HepG2 (cell line): ENCODE measurements around the gene HDAC4. TPM values are rescaled to one million over a fixed set of nuclear protein-coding genes. Genes with fewer than 3 reads are reported as not detected.

Experiments
- NONO ChIP-seq, 2 experiments: fragments of 450-650 bp in 1 of 2; sonication (generic) in 1 of 2; formaldehyde crosslinking in 1 of 2; IDR thresholded peaks in 1 of 2; conservative IDR thresholded peaks in 1 of 2; 2 replicates each; pipeline versions ENCODE4 v1.6.1 to v1.8.0; 2017 to 2022; ENCODE audit warnings: mild to moderate bottlenecking in 1 of 2, missing genetic modification reagents in 1 of 2, moderate library complexity in 1 of 2
- POLR2AphosphoS2 ChIP-seq: IDR thresholded peaks from 2 replicates; pipeline ENCODE4 v1.6.1; 2011; ENCODE audit warnings: low read depth, low read length, improper control_type of control experiment
- RBM22 ChIP-seq: fragments of 200-400 bp; formaldehyde crosslinking; optimal IDR thresholded peaks from 2 replicates; pipeline ENCODE3; 2017; ENCODE audit warnings: mild to moderate bottlenecking, low read length, moderate library complexity
- UBTF ChIP-seq: sonication (generic); formaldehyde crosslinking; IDR thresholded peaks from 2 replicates; pipeline ENCODE4 v1.4.0; 2020; ENCODE audit warnings: mild to moderate bottlenecking, missing genetic modification reagents
- ZBTB44 ChIP-seq: sonication (generic); formaldehyde crosslinking; IDR thresholded peaks from 2 replicates; pipeline ENCODE4 v1.4.0; 2020; ENCODE audit warnings: missing genetic modification reagents
- polyA plus RNA-seq, 8 experiments: library from polyadenylated mRNA; depleted of rRNA in 3 of 8; stranded (reverse) in 7 of 8; unstranded in 1 of 8; fragments of >200 nt; fragmentation: Illumina TruSeq in 4 of 8; extraction: Trizol in 4 of 8; gene quantifications; 2 replicates each; pipeline versions ENCODE4 v1.2.1 to v1.2.3, GENCODE V29; 2011 to 2016; ENCODE audit warnings: low read depth in 4 of 8, missing spikeins in 1 of 8, mixed read lengths in 1 of 8; ENCODE audit not compliant: insufficient read depth in 1 of 8
- total RNA-seq, 5 experiments: library from RNA; depleted of rRNA; stranded (reverse); fragments of >200 nt; fragmentation: Illumina TruSeq; extraction: Trizol; gene quantifications; 2 replicates each; pipeline ENCODE4 v1.2.3, GENCODE V29; 2016; ENCODE audit warnings: low read depth in 1 of 5
- TF ChIP-seq, protein P1 (sequence below): sonication (generic); formaldehyde crosslinking; IDR thresholded peaks from 2 replicates; pipeline ENCODE4 v1.5.1; 2020; ENCODE audit warnings: mild to moderate bottlenecking, missing genetic modification reagents, moderate library complexity
- TF ChIP-seq, protein P2 (sequence below): sonication (generic); formaldehyde crosslinking; IDR thresholded peaks from 2 replicates; pipeline ENCODE4 v1.4.0; 2020; ENCODE audit warnings: missing genetic modification reagents

Gene HDAC4
- total and polyA plus RNA-seq, 2 of the 13 experiments (the other 11 are each of a cell fraction or from before 2014, with no cell fraction given) = 10.1 to 11.5 TPM

GRCh38 chr2:239158641-239159475 is 242.0 kb downstream of the HDAC4 start (continued):
- no peak for TF ChIP-seq UBTF (CRISPR knock-in tag)
- TF ChIP-seq POLR2AphosphoS2 = no peak
- TF ChIP-seq, protein P1, sequence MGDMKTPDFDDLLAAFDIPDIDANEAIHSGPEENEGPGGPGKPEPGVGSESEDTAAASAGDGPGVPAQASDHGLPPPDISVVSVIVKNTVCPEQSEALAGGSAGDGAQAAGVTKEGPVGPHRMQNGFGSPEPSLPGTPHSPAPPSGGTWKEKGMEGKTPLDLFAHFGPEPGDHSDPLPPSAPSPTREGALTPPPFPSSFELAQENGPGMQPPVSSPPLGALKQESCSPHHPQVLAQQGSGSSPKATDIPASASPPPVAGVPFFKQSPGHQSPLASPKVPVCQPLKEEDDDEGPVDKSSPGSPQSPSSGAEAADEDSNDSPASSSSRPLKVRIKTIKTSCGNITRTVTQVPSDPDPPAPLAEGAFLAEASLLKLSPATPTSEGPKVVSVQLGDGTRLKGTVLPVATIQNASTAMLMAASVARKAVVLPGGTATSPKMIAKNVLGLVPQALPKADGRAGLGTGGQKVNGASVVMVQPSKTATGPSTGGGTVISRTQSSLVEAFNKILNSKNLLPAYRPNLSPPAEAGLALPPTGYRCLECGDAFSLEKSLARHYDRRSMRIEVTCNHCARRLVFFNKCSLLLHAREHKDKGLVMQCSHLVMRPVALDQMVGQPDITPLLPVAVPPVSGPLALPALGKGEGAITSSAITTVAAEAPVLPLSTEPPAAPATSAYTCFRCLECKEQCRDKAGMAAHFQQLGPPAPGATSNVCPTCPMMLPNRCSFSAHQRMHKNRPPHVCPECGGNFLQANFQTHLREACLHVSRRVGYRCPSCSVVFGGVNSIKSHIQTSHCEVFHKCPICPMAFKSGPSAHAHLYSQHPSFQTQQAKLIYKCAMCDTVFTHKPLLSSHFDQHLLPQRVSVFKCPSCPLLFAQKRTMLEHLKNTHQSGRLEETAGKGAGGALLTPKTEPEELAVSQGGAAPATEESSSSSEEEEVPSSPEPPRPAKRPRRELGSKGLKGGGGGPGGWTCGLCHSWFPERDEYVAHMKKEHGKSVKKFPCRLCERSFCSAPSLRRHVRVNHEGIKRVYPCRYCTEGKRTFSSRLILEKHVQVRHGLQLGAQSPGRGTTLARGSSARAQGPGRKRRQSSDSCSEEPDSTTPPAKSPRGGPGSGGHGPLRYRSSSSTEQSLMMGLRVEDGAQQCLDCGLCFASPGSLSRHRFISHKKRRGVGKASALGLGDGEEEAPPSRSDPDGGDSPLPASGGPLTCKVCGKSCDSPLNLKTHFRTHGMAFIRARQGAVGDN (CRISPR knock-in tag) = no peak
- 0 out of 2 replicates have a peak, but pooled peaks have one; percentile 53 for TF ChIP-seq NONO (IDR thresholded peaks at IDR 0.05)
- TF ChIP-seq NONO (CRISPR knock-in tag; conservative IDR thresholded peaks at IDR 0.05) = no peak
- TF ChIP-seq RBM22 = peak; percentile 41
- TF ChIP-seq, protein P2, sequence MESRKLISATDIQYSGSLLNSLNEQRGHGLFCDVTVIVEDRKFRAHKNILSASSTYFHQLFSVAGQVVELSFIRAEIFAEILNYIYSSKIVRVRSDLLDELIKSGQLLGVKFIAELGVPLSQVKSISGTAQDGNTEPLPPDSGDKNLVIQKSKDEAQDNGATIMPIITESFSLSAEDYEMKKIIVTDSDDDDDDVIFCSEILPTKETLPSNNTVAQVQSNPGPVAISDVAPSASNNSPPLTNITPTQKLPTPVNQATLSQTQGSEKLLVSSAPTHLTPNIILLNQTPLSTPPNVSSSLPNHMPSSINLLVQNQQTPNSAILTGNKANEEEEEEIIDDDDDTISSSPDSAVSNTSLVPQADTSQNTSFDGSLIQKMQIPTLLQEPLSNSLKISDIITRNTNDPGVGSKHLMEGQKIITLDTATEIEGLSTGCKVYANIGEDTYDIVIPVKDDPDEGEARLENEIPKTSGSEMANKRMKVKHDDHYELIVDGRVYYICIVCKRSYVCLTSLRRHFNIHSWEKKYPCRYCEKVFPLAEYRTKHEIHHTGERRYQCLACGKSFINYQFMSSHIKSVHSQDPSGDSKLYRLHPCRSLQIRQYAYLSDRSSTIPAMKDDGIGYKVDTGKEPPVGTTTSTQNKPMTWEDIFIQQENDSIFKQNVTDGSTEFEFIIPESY (CRISPR knock-in tag) = peak; percentile 81; the same call in 1 of the 2 replicates
- no peak for TF ChIP-seq ZBTB44 (CRISPR knock-in tag)
